NCI-H82 treated with DMSO at 0.1 percent for 48 hours (cell line): ENCODE results near the gene GPR150.

Source experiments
- DNase-seq: peaks from one replicate; lab custom pipeline; 2025; ENCODE audit not compliant: unreplicated experiment; lab: John Stamatoyannopoulos, UW

Gene GPR150

DNA sequence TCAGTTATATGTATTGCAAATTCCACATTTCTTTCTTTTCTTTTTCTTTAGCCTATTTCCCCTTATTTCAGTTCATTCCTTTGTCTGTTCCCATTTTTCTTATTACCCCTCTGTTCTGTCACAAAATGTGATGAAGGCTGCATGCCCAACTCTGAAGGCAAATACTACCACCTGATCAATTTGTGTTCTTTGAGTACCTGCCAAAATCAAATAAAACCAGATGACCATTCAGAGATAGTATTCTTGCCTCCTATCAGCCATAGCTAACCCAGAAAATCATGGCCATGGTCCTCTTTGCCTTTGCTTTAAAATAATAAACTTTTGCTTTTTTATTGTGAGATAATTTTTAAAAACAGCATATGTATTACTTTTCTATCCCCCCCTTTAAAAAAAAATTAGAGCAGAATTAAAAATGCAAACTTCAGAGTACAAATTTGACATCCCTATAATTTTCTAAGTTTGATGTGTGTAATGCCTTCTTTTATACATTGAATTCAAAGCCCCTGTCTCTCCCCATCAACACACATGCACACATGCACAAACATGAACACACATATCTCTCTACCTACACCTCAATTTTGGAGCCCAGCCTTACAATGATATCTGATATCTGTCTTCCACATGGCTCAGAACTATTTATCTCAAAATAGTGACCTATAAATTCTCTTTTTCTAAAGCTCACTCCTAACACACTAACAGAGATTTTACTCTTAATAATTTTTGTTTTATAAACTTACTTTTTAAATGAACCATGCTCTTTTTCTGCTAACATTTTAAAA lies 30.1 kb downstream of the GPR150 start:
- DNase-seq: no peak

DNA sequence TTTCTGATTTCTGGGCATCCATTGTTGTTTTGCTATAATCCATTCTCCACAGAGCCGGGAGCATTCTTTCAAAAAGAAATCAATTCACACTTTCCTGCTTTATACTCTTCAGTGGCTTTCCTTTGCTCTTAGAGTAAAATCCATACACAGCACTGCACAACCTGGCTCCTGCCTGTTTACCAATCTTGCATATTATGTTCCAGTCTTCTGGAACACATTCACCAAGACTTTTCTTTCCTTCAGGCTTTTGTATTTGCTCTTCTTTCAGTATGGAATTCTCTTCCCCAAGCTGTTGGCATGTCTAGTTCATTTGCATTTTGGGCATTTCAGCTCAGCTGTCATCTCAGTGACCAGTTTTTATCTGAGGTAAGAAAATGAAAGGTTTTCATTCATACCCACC lies 33.0 kb downstream of the GPR150 start:
- no peak for DNase-seq

DNA sequence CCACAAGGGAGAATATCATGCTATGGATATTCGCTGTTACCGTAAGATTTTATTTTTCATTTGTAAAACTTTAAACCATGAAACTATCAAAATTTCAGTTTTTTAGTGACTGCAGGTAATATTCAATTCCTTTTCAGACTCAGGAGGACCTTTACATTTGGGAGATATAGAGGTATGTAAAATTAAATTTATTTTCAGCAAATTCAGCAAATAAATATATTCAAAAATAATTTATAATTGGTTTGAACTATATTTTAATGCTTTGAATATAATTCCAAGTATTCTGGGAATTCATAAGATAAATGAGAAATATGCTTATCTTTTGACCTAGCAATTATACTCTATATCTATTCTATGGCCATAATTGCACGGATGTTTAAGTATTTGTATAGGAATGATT lies 34.3 kb downstream of the GPR150 start:
- no peak for DNase-seq

DNA sequence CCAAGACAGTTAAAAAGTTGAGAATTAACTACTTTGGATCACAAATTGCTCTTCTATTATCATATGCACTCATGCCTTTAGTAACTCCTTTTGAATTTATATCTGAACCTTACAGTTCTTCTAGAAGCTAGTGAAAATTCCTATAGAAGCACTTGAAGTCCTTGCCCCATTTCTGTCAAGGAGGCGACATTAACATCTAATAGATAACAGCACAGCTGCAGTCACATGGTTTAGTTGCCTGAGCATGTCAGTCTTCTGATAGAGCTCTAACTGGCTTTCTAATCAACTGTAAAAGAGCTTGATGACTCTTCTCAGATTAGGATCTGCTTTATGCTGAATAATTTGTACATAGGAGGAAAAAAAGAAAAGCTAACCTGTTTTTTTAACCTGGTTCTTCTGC lies 35.7 kb downstream of the GPR150 start:
- no peak for DNase-seq

DNA sequence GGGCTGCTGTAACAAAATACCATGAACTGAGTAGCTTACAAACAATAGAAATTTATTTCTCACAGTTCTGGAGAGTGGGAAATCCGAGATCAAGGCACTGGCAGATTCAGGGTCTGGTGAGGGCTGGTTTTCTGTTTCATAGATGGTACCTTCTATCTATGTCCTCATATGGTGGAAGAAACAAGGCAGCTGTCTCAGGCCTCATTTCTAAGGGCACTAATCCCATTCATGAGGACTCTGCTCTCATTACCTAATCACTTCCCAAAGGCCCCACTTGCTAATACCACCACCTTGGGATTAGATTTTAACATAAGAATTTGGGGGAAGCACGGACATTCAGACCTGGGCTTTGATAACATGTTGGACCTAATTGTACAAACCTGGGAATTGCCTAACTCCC lies 40.2 kb downstream of the GPR150 start:
- DNase-seq: peak; percentile 12

DNA sequence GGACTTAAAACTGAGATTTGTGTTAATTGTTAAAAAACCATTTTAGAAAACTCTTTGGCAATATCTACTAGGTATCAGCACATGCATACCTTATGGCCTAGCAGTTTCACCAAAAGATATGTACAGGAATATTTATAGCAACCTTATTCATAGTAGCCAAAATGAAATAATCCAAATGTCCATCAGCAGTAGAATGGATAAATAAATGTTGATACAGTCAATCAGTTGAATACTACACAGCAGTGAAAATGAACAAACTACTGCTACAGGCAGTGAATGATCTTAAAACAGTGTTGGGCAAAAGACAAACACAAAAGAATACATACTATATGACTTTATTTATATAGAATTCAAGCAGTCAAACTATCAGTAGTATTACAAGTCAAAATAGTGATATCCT lies 43.1 kb downstream of the GPR150 start:
- DNase-seq: no peak

DNA sequence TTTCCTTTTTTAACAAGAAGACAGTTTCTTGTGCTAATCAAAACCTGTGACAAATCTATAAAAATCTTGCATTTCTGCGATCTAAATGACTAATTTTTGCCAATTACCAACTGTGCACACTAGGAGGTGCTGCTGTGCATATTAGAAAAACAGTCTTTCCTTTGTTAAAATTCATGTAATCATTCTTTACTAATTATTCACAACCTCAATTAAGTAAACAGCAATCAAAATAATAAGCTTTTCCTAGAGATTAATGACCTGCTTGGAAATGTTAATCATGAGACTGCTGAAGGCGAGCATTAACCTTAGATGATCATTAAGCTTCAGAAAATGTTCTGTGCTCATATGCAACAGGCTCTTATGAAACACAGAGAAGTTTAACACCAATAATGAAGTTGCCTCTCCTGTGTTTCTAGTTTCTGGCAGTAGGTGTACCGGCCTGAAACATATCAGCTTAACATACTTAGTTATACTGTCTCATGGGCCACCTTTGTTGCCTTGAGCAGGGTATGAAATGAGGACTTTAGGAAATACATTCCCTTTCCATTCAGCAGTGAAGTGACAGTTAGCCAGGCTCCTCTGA lies 44.4 kb downstream of the GPR150 start:
- no peak for DNase-seq

DNA sequence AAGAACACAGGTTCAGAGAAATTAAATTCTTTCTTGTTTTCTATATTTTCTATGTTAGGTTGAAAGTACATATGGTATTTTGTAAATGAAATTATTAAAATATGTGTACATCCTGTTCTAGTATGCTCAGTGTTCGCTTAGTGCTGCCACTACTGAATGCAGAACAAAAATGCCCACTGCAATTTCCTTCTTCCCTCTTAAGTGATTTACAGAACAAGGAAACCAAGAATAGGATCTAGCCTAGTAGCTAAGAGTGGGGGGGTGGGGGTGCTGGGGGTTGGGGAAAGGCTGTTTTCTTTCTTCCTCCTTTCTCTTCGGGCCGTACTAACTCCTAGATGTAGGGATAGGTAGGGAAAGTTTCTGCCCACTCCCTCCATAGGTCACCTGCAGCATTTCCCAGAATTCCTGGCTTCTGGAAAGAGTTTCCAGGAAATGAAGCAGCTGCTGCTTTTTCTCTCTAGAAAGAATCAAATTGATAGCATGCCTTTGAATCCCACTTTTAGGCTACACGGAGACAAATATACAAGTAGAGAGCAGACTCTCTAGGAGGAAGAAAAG lies 47.3 kb downstream of the GPR150 start:
- DNase-seq: no peak

DNA sequence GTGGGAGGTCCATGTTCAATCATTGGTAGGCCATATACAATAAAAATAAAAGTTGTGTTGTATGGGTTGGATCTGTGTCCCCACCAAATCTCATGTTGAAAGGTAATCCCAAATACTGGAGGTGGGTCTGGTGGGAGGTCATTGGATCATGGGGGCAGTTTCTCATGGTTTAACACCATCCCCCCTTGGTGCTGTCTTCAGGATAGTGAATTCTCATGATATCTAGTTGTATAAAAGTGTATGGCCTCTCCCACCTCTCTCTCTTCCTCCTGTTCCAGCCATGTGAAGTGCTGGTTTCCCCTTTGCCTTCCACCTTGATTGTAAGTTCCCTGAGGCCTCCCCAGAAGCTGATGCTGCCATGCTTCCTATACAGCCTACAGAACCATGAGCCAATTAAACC lies 47.8 kb downstream of the GPR150 start:
- DNase-seq: no peak

DNA sequence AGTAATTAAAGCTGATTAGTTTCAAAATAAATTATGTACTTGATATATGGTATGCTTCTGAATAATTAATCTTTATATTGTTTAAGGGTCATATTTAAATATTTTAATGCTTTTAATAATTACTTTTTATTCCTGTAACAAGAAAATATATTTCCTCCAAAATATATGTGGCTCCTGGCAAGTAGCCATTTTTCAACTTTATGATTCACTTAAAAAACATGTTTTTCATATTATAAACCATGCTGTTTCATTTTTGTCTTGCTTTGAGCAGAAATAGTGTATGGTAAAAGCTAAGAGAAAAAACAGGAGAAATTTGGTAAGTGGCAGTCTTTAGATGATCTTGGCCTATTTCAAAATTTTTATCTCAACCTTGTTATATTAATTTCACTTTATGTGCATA lies 48.3 kb downstream of the GPR150 start:
- no peak for DNase-seq

DNA sequence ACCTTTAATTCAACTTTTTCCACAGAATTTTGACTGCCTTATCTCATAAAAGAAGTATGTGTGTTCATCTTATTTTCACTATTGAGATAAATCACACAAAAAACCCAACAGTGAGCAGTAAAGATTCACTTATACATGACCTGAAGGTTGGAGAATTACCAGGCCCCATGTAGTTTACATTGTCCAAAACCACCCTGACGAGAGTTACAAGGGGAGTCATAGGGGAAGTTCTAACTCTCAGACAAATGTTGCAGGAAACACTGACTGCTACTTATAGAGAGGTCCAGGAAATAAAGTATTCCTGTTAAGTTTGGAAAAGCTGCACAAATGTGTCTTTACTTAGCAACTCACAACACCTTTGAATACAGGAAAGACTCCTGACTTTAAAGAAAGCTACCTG lies 48.8 kb downstream of the GPR150 start:
- DNase-seq: no peak

DNA sequence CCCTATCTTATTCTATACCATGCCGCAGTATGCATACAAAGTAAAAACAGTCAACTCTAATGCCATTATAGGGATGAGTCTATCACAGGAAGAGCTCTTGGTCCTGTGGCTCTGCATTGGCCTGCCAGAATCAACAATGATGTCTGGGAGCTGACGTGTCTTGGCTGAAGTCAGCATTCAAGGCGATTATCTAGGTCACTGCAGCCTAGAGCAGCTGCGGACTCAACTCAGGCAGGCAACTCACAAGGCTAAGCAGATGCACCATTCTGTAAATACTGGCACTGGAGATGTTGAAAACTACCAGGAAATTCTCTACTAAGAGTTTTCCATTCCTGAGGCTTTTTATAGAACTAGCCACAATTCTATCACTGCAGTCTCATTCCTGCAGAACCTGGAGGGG lies 49.7 kb downstream of the GPR150 start:
- no peak for DNase-seq

DNA sequence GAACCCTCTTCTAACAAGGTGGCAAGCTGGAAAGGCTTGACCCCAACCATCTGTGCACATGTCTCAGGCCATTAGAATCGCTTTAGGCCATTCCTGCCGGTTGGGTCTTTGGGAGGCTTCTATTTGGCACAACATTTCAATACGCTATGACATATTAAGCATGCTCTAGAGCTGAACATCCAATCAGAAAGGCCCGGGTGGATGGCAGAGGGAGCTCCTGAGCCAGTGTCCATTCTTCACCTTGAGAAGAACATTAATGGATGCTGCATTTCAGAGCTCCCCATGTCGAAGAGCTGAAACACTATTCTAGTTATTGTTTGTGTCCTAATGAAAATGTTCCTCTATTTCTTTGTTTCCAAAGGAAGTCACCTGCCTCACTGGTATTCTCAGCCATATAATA lies 50.1 kb downstream of the GPR150 start:
- no peak for DNase-seq

DNA sequence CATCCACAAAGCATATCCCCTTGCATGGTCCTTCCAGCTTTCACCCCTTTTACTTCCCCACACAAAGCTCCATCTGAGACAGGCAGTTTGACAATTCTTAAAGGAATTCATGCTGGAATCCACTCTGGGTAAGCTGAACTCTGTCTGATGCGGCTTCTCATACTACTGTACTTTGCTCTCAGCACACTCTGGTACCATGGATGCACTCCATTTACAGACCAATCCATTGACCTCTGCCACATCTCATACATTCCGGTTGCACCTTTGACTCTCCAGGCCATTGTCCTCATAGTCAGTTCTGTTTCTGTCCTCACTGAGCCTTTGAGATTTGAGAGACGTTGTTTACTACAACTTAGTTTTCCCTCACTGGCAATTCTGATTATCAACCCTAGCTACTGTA lies 50.7 kb downstream of the GPR150 start:
- DNase-seq: no peak
